ENCODE measurements around the gene STH. TPM values are rescaled to one million over a fixed set of nuclear protein-coding genes. Genes with fewer than 3 reads are reported as not detected.

Gene STH
- total RNA-seq, 1 donor from 2014 or later = not detected

DNA sequence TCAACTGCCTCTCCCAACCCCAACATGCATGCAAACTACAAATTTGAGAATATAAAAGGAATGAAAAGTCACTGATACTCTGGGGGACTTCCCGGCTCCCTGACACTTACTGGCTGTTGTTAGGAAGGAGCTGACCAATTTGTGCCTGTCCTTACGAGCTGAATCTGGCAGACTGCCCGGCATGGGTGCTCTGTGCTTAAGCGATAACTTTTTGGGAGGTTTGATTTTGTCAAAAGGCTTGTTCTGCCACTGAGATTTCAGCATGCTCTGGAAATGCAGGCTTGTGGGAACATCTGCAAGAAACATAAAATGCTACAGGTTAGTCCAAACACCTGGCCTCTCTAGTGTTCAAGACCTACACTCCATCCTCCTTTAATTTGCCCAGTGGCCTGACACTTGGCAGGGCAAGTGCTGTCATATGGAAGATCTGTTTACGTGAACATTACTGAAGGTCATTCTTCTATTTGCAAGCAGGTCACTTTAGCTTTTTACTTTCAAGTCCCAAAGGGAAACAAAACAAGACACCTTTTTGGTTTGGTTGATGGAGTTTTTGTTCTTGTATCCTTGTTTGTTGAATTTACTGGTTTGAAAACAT, 40.6 kb downstream of the STH start:
- no peaks in the 10 kb centered on the region for H3K9me3 ChIP-seq (ENCODE audit: insufficient read depth, low read depth, low read length)
- no peak overlapping the region for H3K4me3 Mint-ChIP-seq (ENCODE audit: unreplicated experiment)
- no peak overlapping the region for H2AFZ ChIP-seq (ENCODE audit: low read depth, low read length)
- H3K27me3 ChIP-seq (ENCODE audit: insufficient read depth, low read length) = no peaks in the 10 kb centered on the region
- H4K20me1 ChIP-seq (ENCODE audit: insufficient read depth, low read length) = peaks cover 53% of the 10 kb centered on the region
- DNase-seq (ENCODE audit: low read depth) (no peak), FAIRE-seq (no peak)
- H3K36me3 ChIP-seq (ENCODE audit: insufficient read depth, low read length) = peaks cover 60% of the 10 kb centered on the region
- H3K36me3 Mint-ChIP-seq (ENCODE audit: low read depth, unreplicated experiment) = peaks cover 19% of the 10 kb centered on the region
- TF ChIP-seq EZH2 (IDR thresholded peaks at IDR 0.05; ENCODE audit: insufficient read depth, low read length) = no peak
- TF ChIP-seq, protein P1, sequence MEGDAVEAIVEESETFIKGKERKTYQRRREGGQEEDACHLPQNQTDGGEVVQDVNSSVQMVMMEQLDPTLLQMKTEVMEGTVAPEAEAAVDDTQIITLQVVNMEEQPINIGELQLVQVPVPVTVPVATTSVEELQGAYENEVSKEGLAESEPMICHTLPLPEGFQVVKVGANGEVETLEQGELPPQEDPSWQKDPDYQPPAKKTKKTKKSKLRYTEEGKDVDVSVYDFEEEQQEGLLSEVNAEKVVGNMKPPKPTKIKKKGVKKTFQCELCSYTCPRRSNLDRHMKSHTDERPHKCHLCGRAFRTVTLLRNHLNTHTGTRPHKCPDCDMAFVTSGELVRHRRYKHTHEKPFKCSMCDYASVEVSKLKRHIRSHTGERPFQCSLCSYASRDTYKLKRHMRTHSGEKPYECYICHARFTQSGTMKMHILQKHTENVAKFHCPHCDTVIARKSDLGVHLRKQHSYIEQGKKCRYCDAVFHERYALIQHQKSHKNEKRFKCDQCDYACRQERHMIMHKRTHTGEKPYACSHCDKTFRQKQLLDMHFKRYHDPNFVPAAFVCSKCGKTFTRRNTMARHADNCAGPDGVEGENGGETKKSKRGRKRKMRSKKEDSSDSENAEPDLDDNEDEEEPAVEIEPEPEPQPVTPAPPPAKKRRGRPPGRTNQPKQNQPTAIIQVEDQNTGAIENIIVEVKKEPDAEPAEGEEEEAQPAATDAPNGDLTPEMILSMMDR (IDR thresholded peaks at IDR 0.05; ENCODE audit: insufficient read depth, low read depth, low read length) = no peak
- no peak overlapping the region for H3K27ac ChIP-seq (ENCODE audit: low read depth, low read length)
- H3K79me2 ChIP-seq (ENCODE audit: insufficient read depth, low read length) = peaks cover 7% of the 10 kb centered on the region
- peaks cover 11% of the 10 kb centered on the region for H3K4me1 Mint-ChIP-seq (ENCODE audit: low read depth, unreplicated experiment)
- no peak overlapping the region for H3K4me3 ChIP-seq (ENCODE audit: insufficient read depth, low read depth, low read length)
- H3K9ac ChIP-seq (ENCODE audit: low read length) = no peak overlapping the region
- H3K9me3 Mint-ChIP-seq (ENCODE audit: unreplicated experiment) = no peaks in the 10 kb centered on the region
- H3K4me2 ChIP-seq (ENCODE audit: low read length) = no peak overlapping the region
- H3K27ac Mint-ChIP-seq (ENCODE audit: unreplicated experiment) = no peak overlapping the region
- H3K4me1 ChIP-seq (ENCODE audit: insufficient read depth, low read length) = no peaks in the 10 kb centered on the region
- H3K27me3 Mint-ChIP-seq (ENCODE audit: low read depth, unreplicated experiment) = no peaks in the 10 kb centered on the region

DNA sequence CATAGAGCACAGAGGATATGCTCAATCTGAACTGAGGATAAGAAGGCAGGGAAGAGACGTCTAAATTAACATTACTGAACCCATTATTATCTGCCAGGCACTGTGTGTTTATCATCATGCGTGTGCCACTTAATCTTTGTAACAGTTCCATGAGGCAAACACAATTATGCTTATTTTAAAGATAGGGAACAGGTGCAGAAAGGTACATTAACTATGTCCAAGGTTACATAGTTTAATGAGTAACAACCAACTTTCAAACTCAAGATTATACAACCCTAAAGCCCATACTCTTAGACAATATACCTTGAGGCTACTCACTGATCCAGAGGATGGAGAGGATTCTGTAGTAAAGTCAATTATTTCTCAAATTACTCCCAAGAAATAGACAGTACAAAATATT, 43.2 kb downstream of the STH start:
- H4K20me1 ChIP-seq (ENCODE audit: insufficient read depth, low read length) = peaks cover 45% of the 10 kb centered on the region
- no peak overlapping the region for H3K4me2 ChIP-seq (ENCODE audit: low read length)
- no peaks in the 10 kb centered on the region for H3K9me3 Mint-ChIP-seq (ENCODE audit: unreplicated experiment)
- peaks cover 7% of the 10 kb centered on the region for H3K79me2 ChIP-seq (ENCODE audit: insufficient read depth, low read length)
- TF ChIP-seq EZH2 (IDR thresholded peaks at IDR 0.05; ENCODE audit: insufficient read depth, low read length) = no peak
- TF ChIP-seq, protein P1 (IDR thresholded peaks at IDR 0.05; ENCODE audit: insufficient read depth, low read depth, low read length) = no peak
- H2AFZ ChIP-seq (ENCODE audit: low read depth, low read length) = no peak overlapping the region
- peaks cover 23% of the 10 kb centered on the region for H3K4me1 Mint-ChIP-seq (ENCODE audit: low read depth, unreplicated experiment)
- no peaks in the 10 kb centered on the region for H3K9me3 ChIP-seq (ENCODE audit: insufficient read depth, low read depth, low read length)
- H3K4me3 Mint-ChIP-seq (ENCODE audit: unreplicated experiment) = no peak overlapping the region
- H3K27ac Mint-ChIP-seq (ENCODE audit: unreplicated experiment) = no peak overlapping the region
- DNase-seq (ENCODE audit: low read depth) = no peak
- H3K9ac ChIP-seq (ENCODE audit: low read length) = no peak overlapping the region
- FAIRE-seq = no peak
- H3K36me3 Mint-ChIP-seq (ENCODE audit: low read depth, unreplicated experiment) = peaks cover 19% of the 10 kb centered on the region
- H3K4me1 ChIP-seq (ENCODE audit: insufficient read depth, low read length) = no peaks in the 10 kb centered on the region
- no peak overlapping the region for H3K27ac ChIP-seq (ENCODE audit: low read depth, low read length)
- H3K27me3 ChIP-seq (ENCODE audit: insufficient read depth, low read length) = no peaks in the 10 kb centered on the region
- H3K27me3 Mint-ChIP-seq (ENCODE audit: low read depth, unreplicated experiment) = no peaks in the 10 kb centered on the region
- no peak overlapping the region for H3K4me3 ChIP-seq (ENCODE audit: insufficient read depth, low read depth, low read length)
- peaks cover 52% of the 10 kb centered on the region for H3K36me3 ChIP-seq (ENCODE audit: insufficient read depth, low read length)

DNA sequence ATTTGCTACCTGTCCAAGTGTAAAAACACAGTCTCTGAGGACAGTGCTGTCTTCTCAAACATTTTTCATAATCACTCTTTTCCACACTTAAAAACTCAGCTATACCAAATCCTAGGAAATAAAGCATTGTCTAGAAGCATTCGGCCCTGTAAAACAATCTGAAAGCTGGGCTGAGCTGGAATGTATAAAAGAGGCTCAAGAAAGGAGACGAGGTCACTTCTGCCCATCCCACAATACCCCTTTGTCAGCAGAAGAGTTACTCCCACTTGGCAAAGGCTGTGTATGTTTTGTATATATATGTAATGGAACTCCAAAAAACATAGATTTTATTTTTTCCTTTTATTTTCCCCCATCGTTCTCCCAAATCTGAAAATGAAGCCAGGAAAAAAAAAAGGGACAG, 43.9 kb downstream of the STH start:
- Mint-ChIP-seq H3K4me3 (ENCODE audit: unreplicated experiment) (peak overlapping the region; percentile 11), H3K27me3 (ENCODE audit: low read depth, unreplicated experiment) (no peaks in the 10 kb centered on the region), H3K9me3 (ENCODE audit: unreplicated experiment) (no peaks in the 10 kb centered on the region), H3K36me3 (ENCODE audit: low read depth, unreplicated experiment) (peaks cover 20% of the 10 kb centered on the region), H3K4me1 (ENCODE audit: low read depth, unreplicated experiment) (peaks cover 23% of the 10 kb centered on the region), H3K27ac (ENCODE audit: unreplicated experiment) (no peak overlapping the region)
- H3K27ac ChIP-seq (ENCODE audit: low read depth, low read length) = no peak overlapping the region
- FAIRE-seq (no peak), DNase-seq (ENCODE audit: low read depth) (no peak)
- no peak overlapping the region for H3K4me3 ChIP-seq (ENCODE audit: insufficient read depth, low read depth, low read length)
- peaks cover 7% of the 10 kb centered on the region for H3K79me2 ChIP-seq (ENCODE audit: insufficient read depth, low read length)
- H3K4me1 ChIP-seq (ENCODE audit: insufficient read depth, low read length) = no peaks in the 10 kb centered on the region
- H3K36me3 ChIP-seq (ENCODE audit: insufficient read depth, low read length) = peaks cover 45% of the 10 kb centered on the region
- no peak overlapping the region for H2AFZ ChIP-seq (ENCODE audit: low read depth, low read length)
- no peaks in the 10 kb centered on the region for H3K9me3 ChIP-seq (ENCODE audit: insufficient read depth, low read depth, low read length)
- H3K4me2 ChIP-seq (ENCODE audit: low read length) = no peak overlapping the region
- H3K9ac ChIP-seq (ENCODE audit: low read length) = no peak overlapping the region
- TF ChIP-seq EZH2 (IDR thresholded peaks at IDR 0.05; ENCODE audit: insufficient read depth, low read length) = no peak
- TF ChIP-seq, protein P1 (IDR thresholded peaks at IDR 0.05; ENCODE audit: insufficient read depth, low read depth, low read length) = no peak
- no peaks in the 10 kb centered on the region for H3K27me3 ChIP-seq (ENCODE audit: insufficient read depth, low read length)
- H4K20me1 ChIP-seq (ENCODE audit: insufficient read depth, low read length) = peaks cover 45% of the 10 kb centered on the region
